ENCODE measurements around the gene LRRC59.
A peak's percentile ranks its signal among the peaks of the same experiment; 100 is the strongest.

Gene LRRC59

DNA sequence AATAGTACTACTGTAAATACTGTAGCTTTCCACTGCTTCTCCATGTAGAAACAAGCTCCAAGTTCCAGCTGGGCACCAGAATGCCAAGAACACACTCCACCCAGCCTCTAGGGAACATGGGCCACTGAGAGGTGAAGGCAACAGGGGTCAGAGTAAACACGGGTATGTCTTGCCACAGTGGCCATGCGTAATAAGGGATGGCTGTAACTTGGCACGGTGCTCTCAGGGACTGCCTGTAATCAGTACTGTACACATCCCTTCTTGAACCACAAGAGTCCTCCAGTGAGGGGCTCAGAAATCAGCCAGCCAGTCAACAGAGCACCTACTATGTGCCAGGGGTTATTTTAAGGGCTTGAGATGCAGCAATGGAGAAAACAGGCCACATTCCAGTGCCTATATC lies 10.8 kb downstream of the LRRC59 start:
- no peak for DNase-seq (ENCODE audit: low spot score)

GRCh38 chr17:50382931-50383330 lies 14.4 kb downstream of the LRRC59 start:
- DNase-seq (ENCODE audit: low spot score), result no peak

GRCh38 chr17:50381920-50382319 lies 15.4 kb downstream of the LRRC59 start:
- DNase-seq (ENCODE audit: low spot score), result no peak

DNA sequence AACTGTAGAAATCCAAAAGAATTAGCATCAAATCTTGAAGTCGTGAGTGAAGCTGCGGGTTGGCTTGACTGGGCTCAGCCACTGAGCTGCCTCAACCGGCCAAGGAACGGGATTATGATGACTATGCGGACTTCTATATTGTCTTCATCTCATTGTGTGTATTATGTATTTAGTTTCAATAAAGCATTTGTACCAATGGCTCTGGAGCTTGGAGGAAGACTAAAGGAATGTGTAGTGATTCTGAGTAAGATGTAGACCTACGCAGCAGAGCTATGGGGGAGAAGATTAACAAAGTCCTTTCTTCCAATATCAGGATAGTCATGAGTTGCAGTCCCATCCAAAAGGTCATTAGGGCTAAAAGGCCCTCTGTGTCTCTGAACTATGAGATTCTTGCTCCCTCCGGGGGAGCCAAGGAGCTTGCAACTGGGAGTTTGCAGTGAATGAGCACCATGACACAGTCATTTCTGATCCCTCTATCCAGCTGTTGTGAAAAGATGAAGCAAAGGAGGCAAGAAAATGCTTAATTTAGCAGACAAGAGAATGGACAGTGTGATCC lies 16.0 kb downstream of the LRRC59 start:
- no peak for DNase-seq (ENCODE audit: low spot score)

DNA sequence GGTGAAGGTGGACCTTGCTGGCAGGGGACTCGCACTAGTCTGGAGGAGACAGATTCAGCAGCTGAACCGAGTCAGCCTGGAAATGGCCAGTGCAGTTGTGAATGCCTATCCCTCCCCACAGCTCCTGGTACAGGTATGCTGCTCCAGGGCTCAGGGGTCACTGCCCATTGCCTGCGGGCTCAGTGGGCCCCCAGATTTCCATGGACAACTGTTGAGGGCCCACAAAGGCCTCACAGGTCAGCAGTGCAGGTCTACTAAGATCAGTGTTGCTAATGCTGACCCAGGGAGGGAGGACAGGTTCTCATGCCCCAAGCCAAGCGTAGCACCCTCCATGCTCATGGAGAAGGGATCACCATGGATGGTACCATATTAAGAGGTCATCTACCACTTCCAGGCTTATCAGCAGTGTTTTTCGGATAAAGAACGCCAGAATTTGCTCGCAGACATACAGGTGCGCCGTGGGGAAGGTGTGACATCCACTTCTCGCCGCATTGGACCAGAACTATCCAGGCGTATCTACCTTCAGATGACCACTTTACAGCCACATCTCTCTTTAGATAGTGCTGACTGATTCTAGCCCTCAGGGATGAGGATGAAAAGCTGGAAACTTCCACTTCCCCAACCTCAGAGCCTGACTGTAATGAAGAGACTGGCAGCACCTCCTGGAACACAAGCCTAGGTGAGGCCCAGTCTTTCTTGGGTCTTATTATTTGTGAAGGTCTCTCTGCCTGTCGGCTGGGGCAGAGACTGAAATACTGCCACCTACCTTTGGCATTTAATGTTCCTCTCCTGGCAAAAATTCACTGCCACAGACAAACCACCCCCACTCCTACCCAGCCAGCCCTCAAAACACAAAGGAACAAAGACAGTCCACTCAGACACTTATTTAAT lies 16.7 kb downstream of the LRRC59 start:
- DNase-seq (ENCODE audit: low spot score), result no peak

GRCh38 chr17:50379351-50380132 lies 17.8 kb downstream of the LRRC59 start:
- DNase-seq (ENCODE audit: low spot score), result no peak

DNA sequence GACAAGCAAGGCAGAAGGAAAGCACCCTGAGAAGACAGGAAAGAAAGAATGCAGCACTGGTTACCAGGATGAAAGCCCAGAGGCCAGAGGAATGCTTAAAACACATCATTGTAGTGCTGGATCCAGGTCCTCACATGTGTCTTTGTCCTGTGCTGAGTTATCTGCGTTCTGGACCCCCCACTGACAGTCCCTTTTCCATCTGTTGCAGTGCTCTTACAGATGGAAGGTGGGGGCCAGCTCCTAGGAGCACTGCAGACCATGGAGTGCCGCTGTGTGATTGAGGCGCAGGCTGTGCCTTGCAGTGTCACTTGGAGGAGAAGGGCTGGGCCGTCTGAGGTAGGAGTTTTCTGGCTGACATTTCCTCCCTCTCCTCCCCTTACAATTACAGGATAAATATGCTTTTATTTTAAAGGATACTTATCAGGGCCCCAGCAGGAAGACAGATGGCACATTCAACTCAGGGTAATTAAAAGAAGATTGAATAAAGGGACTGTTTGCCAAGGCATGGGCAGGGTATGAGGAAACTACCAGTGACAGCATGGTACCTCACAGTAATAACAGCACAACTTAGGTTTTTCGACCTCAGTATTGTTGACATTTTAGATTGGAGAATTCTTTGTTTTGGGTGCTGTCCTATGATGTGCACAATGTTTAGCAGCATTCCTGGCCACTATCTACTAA lies 21.3 kb downstream of the LRRC59 start:
- no peak for DNase-seq (ENCODE audit: low spot score)

DNA sequence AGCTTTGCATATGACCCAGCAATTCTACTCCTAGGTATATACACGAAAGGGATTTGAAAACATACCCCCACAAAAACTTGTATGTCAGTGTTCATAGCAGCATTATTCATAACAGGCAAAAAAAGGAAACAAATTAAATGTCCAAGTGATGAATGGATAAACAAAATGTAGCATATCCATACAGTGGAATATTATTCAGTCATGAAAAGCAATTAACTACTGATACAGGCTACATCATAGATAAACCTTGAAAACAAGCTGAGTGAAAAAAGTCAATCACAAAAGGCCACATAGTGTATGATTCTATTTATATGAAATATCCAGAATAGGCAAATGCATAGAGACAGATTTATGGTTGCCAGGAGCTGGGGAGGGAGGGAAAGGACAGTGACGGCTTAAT lies 23.6 kb downstream of the LRRC59 start:
- DNase-seq (ENCODE audit: low spot score), result no peak

DNA sequence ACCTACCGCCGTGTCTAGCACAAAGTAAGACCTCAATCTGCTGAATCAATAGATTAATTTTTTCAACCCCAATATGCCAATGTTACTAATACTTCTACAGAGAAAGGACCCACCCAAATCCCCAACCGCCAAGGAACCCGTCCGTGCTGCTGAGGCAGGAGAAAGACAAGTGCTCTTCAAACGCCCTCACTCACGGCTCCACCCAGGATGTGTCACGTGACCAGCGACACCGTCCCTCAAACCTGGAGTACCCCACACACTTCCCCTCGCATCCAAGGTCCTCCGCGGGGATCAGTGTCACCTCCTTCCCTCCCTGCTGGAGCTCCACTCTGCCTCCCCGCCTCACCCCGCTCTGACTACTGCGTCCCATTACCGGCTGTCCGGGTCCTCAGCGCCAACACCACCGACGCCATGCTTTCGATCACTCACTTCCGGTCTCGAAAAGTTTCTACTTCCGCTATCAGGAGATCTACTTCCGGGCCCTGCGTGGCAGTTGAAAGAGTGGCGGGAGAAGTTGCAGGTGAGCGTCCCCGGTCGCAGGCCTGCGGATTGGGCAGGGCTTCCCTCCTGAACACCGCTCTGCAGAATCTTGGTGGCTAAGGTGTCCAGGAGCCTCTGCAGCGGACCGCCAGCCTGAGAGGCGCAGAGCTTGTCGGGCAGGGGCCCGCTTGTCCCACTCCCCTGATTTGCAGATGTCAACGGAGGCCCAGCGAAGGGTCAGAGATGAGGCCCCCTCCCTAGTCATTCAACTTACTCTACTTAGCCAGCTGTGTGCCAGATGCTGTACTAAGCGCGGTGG lies 24.4 kb downstream of the LRRC59 start, which contains the start of the genes EME1 and MRPL27:
Gene EME1, plus strand, starts transcription at position 472 of the 799 bp plus-strand sequence. CDS start 1,980 bp downstream, outside the sequence.
Gene MRPL27, minus strand, starts transcription at position 427 of the 799 bp plus-strand sequence. Its CDS starts 14 bp downstream, at position 413.
- peak; percentile 89 for DNase-seq (ENCODE audit: low spot score)

DNA sequence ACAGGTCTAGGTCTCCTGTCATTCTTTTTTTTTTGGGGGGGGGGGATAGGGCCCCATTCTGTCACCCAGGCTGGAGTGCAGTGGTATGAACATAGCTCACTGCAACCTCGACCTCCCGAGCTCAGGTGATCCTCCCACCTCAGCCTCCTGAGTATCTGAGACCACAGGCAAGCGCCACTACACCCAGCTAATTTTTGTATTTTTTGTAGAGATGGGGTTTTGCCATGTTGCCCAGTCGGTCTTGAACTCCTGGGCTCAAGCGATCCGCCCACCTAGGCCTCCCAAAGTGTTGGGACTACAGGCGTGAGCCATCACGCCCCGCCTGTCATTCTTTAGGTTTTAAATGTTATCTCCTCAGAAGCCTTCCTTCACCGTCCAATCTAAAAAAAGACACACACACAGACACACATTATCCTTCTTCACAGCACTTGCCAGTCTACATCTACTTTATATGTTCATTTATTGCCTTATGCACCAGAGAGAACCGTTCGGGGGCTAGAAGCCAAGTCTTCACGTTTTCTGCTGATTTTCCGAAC lies 25.0 kb downstream of the LRRC59 start:
- DNase-seq (ENCODE audit: low spot score), result no peak

GRCh38 chr17:50371526-50371925 lies 25.8 kb downstream of the LRRC59 start:
- DNase-seq (ENCODE audit: low spot score), result no peak

- no peak for DNase-seq (ENCODE audit: low spot score)
Measured at GRCh38 chr17:50370052-50370451, 27.3 kb downstream of the LRRC59 start.

GRCh38 chr17:50367401-50367800 lies 29.9 kb downstream of the LRRC59 start:
- DNase-seq (ENCODE audit: low spot score), result no peak

- no peak for DNase-seq (ENCODE audit: low spot score)
Measured at GRCh38 chr17:50365649-50366393, 31.5 kb downstream of the LRRC59 start.

DNA sequence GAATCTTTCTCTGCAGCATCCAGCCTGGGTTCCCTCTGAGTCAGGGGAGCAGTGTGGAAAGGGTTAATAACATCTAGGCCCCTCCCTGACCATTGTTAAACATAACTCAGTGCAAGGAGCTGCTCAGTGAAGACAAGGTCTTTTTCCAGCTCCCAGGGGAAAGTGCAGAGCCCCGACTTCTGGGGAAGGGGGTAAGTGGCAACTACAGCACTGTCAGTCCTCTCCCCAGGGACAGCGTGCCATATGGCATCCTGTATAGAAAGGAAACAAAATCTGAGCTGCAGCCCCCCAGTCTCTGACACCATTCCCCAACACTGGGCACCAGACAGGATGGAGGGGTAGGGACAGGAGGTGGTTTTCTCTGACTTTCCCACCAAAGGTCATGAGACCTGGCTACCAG lies 32.2 kb downstream of the LRRC59 start:
- no peak for DNase-seq (ENCODE audit: low spot score)

- DNase-seq (ENCODE audit: low spot score), result peak; percentile 62
Measured at GRCh38 chr17:50364715-50365114, 32.6 kb downstream of the LRRC59 start.

DNA sequence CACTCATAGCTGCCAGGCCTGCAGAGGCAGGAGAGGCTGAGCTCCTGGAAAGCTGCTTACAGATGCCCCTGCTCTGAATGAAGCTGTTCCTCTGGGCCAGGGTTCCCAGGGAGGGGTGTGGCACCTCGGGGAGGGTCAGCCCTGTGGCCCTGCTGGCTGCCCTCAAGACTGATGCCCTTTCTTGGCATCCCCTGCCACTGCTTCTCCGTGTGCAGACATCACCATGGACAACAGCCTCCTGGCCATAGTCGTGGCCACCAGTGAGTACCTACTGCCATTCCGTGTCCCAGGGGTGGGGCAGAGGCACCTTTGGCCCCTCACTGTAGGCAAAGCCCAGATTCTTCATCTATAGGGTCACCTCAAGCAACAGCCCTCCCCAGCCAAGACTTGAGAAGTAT lies 33.3 kb downstream of the LRRC59 start:
- no peak for DNase-seq (ENCODE audit: low spot score)

DNA sequence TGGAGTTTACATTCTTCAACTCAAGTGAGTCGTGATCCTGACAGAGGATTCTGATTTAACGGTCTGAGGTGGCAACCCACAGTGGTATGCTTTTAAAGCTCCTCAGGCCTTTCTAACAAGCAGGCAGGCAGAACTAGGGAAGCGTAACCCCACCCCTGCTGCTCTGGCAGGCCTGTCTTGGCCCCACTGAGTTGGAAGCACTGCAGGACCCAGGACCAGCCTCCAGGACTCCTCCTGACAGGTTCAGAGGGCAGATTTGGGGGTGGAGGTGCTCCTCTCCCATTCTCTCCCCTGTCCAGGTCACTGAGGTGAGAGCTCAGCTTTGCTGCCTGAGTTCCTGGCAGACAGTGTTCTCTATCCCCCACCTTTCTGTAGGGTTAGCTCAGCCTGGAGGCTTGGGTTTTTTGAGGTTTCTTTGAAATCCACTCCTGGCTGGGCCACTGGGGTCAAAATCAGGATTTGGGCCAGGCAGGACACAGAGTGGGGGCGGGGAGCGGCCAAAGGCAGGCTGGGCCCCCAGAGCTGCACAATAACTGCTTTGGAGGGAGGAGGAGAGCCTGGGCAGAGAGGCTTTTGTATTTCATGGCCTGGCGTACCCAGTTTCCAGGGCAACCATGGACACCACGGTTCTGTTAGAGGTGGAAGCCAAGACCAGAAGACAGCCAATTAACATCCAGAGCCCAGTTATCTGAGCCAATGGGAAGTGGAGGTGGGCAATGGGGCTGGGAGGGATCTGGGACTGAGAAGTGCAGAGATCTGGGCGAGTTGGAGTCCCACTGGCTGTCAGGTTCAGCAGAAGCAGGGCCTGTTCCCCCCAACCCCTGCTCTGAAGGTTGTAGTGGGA lies 33.9 kb downstream of the LRRC59 start:
- peak; percentile 95 for DNase-seq (ENCODE audit: low spot score)

DNA sequence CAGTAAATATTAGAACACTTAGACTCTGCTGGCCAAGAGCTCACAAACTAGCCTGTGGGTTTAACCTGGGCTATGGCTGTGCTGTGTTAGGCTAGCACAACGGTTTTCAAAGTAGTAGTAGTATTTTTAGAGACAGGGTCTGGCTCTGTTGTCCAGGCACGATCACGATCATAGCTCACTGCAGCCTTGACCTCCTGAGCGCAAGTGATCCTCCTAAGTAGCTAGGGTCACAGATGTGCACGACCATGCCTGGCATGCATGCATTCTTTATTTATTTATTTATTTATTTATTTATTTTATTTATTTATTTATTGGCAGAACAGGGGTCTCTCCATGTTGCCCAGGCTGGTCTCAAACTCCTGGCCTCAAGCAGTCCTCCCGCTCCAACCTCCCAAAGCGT lies 34.7 kb downstream of the LRRC59 start:
- DNase-seq (ENCODE audit: low spot score), result no peak
